Liver (tissue), 9 donors: Measurements from ENCODE around the gene PAGE2. TPM values are rescaled to one million over a fixed set of nuclear protein-coding genes. Genes with fewer than 3 reads are reported as not detected.

Experiments
- DNase-seq: peaks from one replicate; pipeline ENCODE4 v3.0.0-alpha.2; 2017; ENCODE audit warnings: low spot score
- H3K27ac ChIP-seq, 2 donors: one replicate each; pipeline ENCODE4 v1.7.0; 2013; ENCODE audit warnings: inconsistent platforms in 2 of 2, low read length in 2 of 2, control low read depth in 1 of 2, low read depth in 1 of 2, mild to moderate bottlenecking in 1 of 2
- H3K27me3 ChIP-seq, 4 donors: one replicate each; pipeline versions ENCODE4 v1.6.1 to v1.7.0; 2013; ENCODE audit warnings: low read length in 3 of 4, inconsistent platforms in 1 of 4, mild to moderate bottlenecking in 1 of 4, moderate library complexity in 1 of 4; ENCODE audit not compliant: control insufficient read depth in 4 of 4, insufficient read depth in 4 of 4
- H3K36me3 ChIP-seq, 4 donors: one replicate each; pipeline versions ENCODE4 v1.6.1 to v1.7.0; 2013; ENCODE audit warnings: low read length in 3 of 4, mild to moderate bottlenecking in 3 of 4, low read depth in 1 of 4, moderate library complexity in 1 of 4; ENCODE audit not compliant: control insufficient read depth in 4 of 4, insufficient read depth in 3 of 4
- H3K4me1 ChIP-seq, 4 donors: one replicate each; pipeline versions ENCODE4 v1.6.1 to v1.7.0; 2013; ENCODE audit warnings: low read length in 3 of 4, mild to moderate bottlenecking in 3 of 4, moderate library complexity in 1 of 4; ENCODE audit not compliant: control insufficient read depth in 4 of 4, insufficient read depth in 4 of 4
- H3K4me3 ChIP-seq, 3 donors: one replicate each; pipeline versions ENCODE4 v1.6.1 to v1.7.0; 2013; ENCODE audit warnings: low read length in 3 of 3, control low read depth in 1 of 3, low read depth in 1 of 3, mild to moderate bottlenecking in 1 of 3
- H3K9ac ChIP-seq, 2 donors: one replicate each; pipeline ENCODE4 v1.7.0; 2013; ENCODE audit warnings: low read length in 2 of 2, mild to moderate bottlenecking in 2 of 2, moderate library complexity in 2 of 2, control low read depth in 1 of 2, low read depth in 1 of 2
- H3K9me3 ChIP-seq, 4 donors: one replicate each; pipeline versions ENCODE4 v1.6.1 to v1.7.0; 2013; ENCODE audit warnings: low read length in 3 of 4; ENCODE audit not compliant: control insufficient read depth in 4 of 4
- ATF3 ChIP-seq: IDR thresholded peaks from 2 replicates; pipeline ENCODE4 v1.6.1; 2016; ENCODE audit warnings: antibody characterized with exemption
- EGR1 ChIP-seq, 2 donors: IDR thresholded peaks; 2 replicates each; pipeline ENCODE4 v1.6.1; 2016 to 2018; ENCODE audit warnings: antibody characterized with exemption in 2 of 2, low read depth in 2 of 2
- FOXA1 ChIP-seq: IDR thresholded peaks from 2 replicates; pipeline ENCODE4 v1.6.1; 2016; ENCODE audit warnings: antibody characterized with exemption
- FOXA2 ChIP-seq: IDR thresholded peaks from 2 replicates; pipeline ENCODE4 v1.6.1; 2016; ENCODE audit warnings: antibody characterized with exemption
- GABPA ChIP-seq, 2 donors: IDR thresholded peaks in 1 of 2; conservative IDR thresholded peaks in 1 of 2; 2 replicates each; pipeline ENCODE4 v1.6.1; 2016; ENCODE audit warnings: antibody characterized with exemption in 2 of 2, mild to moderate bottlenecking in 1 of 2, moderate library complexity in 1 of 2
- HNF4A ChIP-seq, 2 donors: conservative IDR thresholded peaks; 2 replicates each; pipeline ENCODE4 v1.6.1; 2016; ENCODE audit warnings: antibody characterized with exemption in 2 of 2, mild to moderate bottlenecking in 2 of 2
- HNF4G ChIP-seq: IDR thresholded peaks from 2 replicates; pipeline ENCODE4 v1.6.1; 2016; ENCODE audit warnings: antibody characterized with exemption
- JUND ChIP-seq, 2 donors: IDR thresholded peaks; 2 replicates each; pipeline ENCODE4 v1.6.1; 2016; ENCODE audit warnings: antibody characterized with exemption in 2 of 2
- NR2F2 ChIP-seq: IDR thresholded peaks from 2 replicates; pipeline ENCODE4 v1.6.1; 2016; ENCODE audit warnings: antibody characterized with exemption
- RAD21 ChIP-seq, 2 donors: IDR thresholded peaks; 2 replicates each; pipeline ENCODE4 v1.6.1; 2016; ENCODE audit warnings: antibody characterized with exemption in 2 of 2, mild to moderate bottlenecking in 2 of 2
- REST ChIP-seq: IDR thresholded peaks from 2 replicates; pipeline ENCODE4 v1.6.1; 2016; ENCODE audit warnings: antibody characterized with exemption, mild to moderate bottlenecking
- SP1 ChIP-seq: IDR thresholded peaks from 2 replicates; pipeline ENCODE4 v1.6.1; 2018; ENCODE audit warnings: antibody characterized with exemption, mild to moderate bottlenecking
- TAF1 ChIP-seq: conservative IDR thresholded peaks from 2 replicates; pipeline ENCODE4 v1.6.1; 2016; ENCODE audit warnings: antibody characterized with exemption, mild to moderate bottlenecking
- YY1 ChIP-seq: IDR thresholded peaks from 2 replicates; pipeline ENCODE4 v1.6.1; 2016; ENCODE audit warnings: antibody characterized with exemption, mild to moderate bottlenecking
- WGBS: extraction: QIAGEN DNeasy Blood & Tissue Kit; methylation state at CpG from one replicate; pipeline ENCODE4 v1.1.7; 2013; 5-methylcytosine and 5-hydroxymethylcytosine counted together
- polyA plus RNA-seq, 2 donors: library from polyadenylated mRNA; stranded (reverse) in 1 of 2; unstranded in 1 of 2; fragments of 200-250 nt in 1 of 2; fragments of >200 nt in 1 of 2; fragmentation: Nextera tagmentation in 1 of 2; extraction: Ambion mirVana in 1 of 2; gene quantifications; one replicate each; pipeline versions ENCODE4 v1.2.1 to v1.2.3, GENCODE V29; 2013 to 2015
- total RNA-seq, 2 donors: library from RNA; depleted of rRNA; stranded (reverse); fragments of >200 nt; gene quantifications; one replicate each; pipeline ENCODE4 v1.2.3, GENCODE V29; 2014
- donor health status: healthy.
- donor health status: healthy.
- donor health status: healthy.
- donor health status: healthy.
- donor health status: healthy.

The PAGE2 gene
- total and polyA plus RNA-seq, 4 donors = not detected

- DNase-seq = no peak
- no peaks in the 10 kb centered on the region for H3K4me1 ChIP-seq
- no peak overlapping the region for H3K27ac ChIP-seq
- TF ChIP-seq FOXA1 = no peak
- no peak overlapping the region for H3K9ac ChIP-seq
- H3K9me3 ChIP-seq = no peaks in the 10 kb centered on the region
- no peaks in the 10 kb centered on the region for H3K36me3 ChIP-seq
- peaks cover 0 to 5% (median 0%) of the 10 kb centered on the region in 4 donors for H3K27me3 ChIP-seq
- H3K4me3 ChIP-seq = no peak overlapping the region
- WGBS = 78% methylated on average over 1 of the region's 1 CpG
Observed at GRCh38 chrX:55119712-55120111, 30.9 kb downstream of the PAGE2 start.

- Histone ChIP-seq H3K36me3 (no peaks in the 10 kb centered on the region), H3K4me3 (no peak overlapping the region), H3K27me3 (peaks cover 0 to 3% (median 0%) of the 10 kb centered on the region in 4 donors), H3K4me1 (no peaks in the 10 kb centered on the region), H3K9ac (no peak overlapping the region), H3K9me3 (no peaks in the 10 kb centered on the region), H3K27ac (no peak overlapping the region)
- TF ChIP-seq EGR1 (IDR thresholded peaks at IDR 0.05; ENCODE audit: low read depth in 2 of 2) (no peak), REST (no peak)
- DNase-seq = no peak
- 70% methylated on average over 2 of the region's 2 CpGs for WGBS
Observed at GRCh38 chrX:55120761-55121358, 32.0 kb downstream of the PAGE2 start.

- no peak for DNase-seq
- H3K9ac ChIP-seq = no peak overlapping the region
- no peak overlapping the region for H3K4me3 ChIP-seq
- no peak overlapping the region for H3K27ac ChIP-seq
- no peaks in the 10 kb centered on the region for H3K4me1 ChIP-seq
- TF ChIP-seq TAF1 = no peak
- no peak for TF ChIP-seq ATF3
- no peaks in the 10 kb centered on the region for H3K9me3 ChIP-seq
- peaks cover 0 to 5% (median 0%) of the 10 kb centered on the region in 4 donors for H3K27me3 ChIP-seq
- 96% methylated on average over 7 of the region's 7 CpGs for WGBS
- no peaks in the 10 kb centered on the region for H3K36me3 ChIP-seq
Observed at GRCh38 chrX:55123900-55124299, 35.1 kb downstream of the PAGE2 start.

GRCh38 chrX:55127692-55128091 is 38.9 kb downstream of the PAGE2 start:
- Histone ChIP-seq H3K4me3 (no peak overlapping the region), H3K9ac (no peak overlapping the region), H3K27ac (no peak overlapping the region), H3K27me3 (peaks cover 0 to 11% (median 0%) of the 10 kb centered on the region in 4 donors), H3K9me3 (no peaks in the 10 kb centered on the region), H3K36me3 (no peaks in the 10 kb centered on the region), H3K4me1 (no peaks in the 10 kb centered on the region)
- TF ChIP-seq SP1 (no peak), NR2F2 (no peak), EGR1 (IDR thresholded peaks at IDR 0.05; ENCODE audit: low read depth in 2 of 2) (no peak), REST (no peak), RAD21 (IDR thresholded peaks at IDR 0.05) (no peak), YY1 (no peak), JUND (IDR thresholded peaks at IDR 0.05) (no peak), GABPA (IDR thresholded peaks at IDR 0.05 in 1 of 2, conservative IDR thresholded peaks at IDR 0.05 in 1 of 2) (no peak), FOXA2 (no peak), HNF4A (conservative IDR thresholded peaks at IDR 0.05) (no peak), HNF4G (no peak)
- DNase-seq = no peak
- WGBS = 46% methylated on average over 2 of the region's 2 CpGs
